ENCODE measurements around the gene RPS19. TPM values are rescaled to one million over a fixed set of nuclear protein-coding genes. Genes with fewer than 3 reads are reported as not detected.

Gene RPS19
- total RNA-seq, 4 donors from 2014 or later: 673 to 1,241 (median 970) TPM

DNA sequence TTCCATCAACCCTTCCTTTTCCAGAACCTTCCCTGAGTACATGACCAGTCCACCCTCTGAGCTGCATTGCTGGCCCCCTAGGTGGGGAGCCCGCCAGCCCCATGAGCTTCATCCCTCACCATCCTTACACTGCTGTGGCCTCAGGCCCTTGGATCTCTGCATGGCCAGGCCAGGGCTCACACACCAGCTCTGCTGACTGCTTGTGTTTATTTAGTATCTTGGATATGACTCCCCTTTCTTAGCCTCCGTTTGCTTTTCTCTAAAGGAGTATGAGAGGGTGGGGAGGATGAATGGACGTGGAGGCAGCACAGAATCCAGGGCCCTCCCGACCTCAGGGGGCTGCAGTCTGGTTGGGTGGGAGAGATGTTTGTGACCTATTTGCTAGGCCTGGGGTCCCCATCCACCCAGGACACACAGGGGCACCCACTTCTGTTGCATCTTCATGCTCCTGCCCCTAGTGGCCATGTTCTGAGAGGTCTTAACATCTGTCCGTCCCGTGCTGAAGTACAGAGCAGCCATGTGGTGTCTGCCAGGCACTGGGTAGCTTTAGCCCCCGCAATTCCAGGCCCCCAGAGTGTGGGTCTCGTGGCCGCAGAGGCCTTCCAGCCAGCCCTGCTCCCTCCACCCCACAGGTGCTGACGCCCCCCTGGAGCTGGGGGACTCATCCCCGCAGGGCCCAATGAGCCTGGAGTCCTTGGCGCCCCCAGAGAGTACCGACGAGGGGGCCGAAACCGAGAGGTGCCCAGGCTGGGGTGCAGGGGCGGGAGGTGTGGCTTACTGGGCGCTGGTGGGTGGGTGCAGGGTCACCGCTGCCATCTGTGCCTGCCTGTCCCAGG lies 35.9 kb downstream of the RPS19 start:
- H3K36me3 ChIP-seq: peaks cover 0 to 95% of the 10 kb centered on the region in 2 donors
- H3K4me3 ChIP-seq: no peak overlapping the region
- ATAC-seq: peak; percentile 16
- 74% methylated on average over 2 to 7 of the region's 19 CpGs for WGBS, 2 donors (ENCODE audit: low coverage in 1 of 2)
- no peaks in the 10 kb centered on the region for H3K9me3 ChIP-seq
- TF ChIP-seq, protein P1, sequence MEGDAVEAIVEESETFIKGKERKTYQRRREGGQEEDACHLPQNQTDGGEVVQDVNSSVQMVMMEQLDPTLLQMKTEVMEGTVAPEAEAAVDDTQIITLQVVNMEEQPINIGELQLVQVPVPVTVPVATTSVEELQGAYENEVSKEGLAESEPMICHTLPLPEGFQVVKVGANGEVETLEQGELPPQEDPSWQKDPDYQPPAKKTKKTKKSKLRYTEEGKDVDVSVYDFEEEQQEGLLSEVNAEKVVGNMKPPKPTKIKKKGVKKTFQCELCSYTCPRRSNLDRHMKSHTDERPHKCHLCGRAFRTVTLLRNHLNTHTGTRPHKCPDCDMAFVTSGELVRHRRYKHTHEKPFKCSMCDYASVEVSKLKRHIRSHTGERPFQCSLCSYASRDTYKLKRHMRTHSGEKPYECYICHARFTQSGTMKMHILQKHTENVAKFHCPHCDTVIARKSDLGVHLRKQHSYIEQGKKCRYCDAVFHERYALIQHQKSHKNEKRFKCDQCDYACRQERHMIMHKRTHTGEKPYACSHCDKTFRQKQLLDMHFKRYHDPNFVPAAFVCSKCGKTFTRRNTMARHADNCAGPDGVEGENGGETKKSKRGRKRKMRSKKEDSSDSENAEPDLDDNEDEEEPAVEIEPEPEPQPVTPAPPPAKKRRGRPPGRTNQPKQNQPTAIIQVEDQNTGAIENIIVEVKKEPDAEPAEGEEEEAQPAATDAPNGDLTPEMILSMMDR (IDR thresholded peaks at IDR 0.05): no peak
- no peaks in the 10 kb centered on the region for H3K4me1 ChIP-seq
- H3K27me3 ChIP-seq: no peaks in the 10 kb centered on the region
- H3K27ac ChIP-seq: no peak overlapping the region

DNA sequence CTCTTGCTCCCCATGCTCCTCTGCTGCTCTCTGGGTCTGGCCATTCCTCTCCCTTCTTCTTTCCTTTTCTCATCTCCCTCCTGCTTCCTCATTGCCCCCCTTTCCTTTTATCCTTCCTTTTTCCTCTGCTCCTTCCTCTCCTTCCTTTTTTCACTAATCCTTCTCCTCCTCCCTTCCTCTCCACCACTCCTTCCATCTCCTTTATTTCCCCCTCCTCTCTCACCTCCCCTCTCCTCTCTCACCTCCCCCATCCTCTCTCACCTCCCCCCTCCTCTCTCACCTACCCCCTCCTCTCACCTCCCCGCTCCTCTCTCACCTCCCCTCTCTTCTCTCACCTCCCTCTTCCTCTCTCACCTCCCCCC lies 36.5 kb downstream of the RPS19 start:
- no peak for ATAC-seq
- no peak for TF ChIP-seq POLR2AphosphoS5 (IDR thresholded peaks at IDR 0.05)
- TF ChIP-seq POLR2A (IDR thresholded peaks at IDR 0.05): no peak
- TF ChIP-seq, protein P1 (IDR thresholded peaks at IDR 0.05): no peak
- TF ChIP-seq EP300 (IDR thresholded peaks at IDR 0.05): no peak
- peaks cover 0 to 95% of the 10 kb centered on the region in 2 donors for H3K36me3 ChIP-seq
- no peaks in the 10 kb centered on the region for H3K4me1 ChIP-seq
- H3K27ac ChIP-seq: no peak overlapping the region
- no peak overlapping the region for H3K4me3 ChIP-seq
- no CpG with 5 or more reads among the region's 1 CpG for WGBS, 2 donors (ENCODE audit: low coverage in 1 of 2)
- H3K9me3 ChIP-seq: no peaks in the 10 kb centered on the region
- H3K27me3 ChIP-seq: no peaks in the 10 kb centered on the region

- no peak overlapping the region for H3K27ac ChIP-seq
- no peak for TF ChIP-seq EP300 (IDR thresholded peaks at IDR 0.05)
- no peak for TF ChIP-seq POLR2A (IDR thresholded peaks at IDR 0.05)
- no peak overlapping the region for H3K4me3 ChIP-seq
- H3K4me1 ChIP-seq: no peaks in the 10 kb centered on the region
- WGBS, 2 donors (ENCODE audit: low coverage in 1 of 2): no CpG with 5 or more reads among the region's 3 CpGs
- H3K27me3 ChIP-seq: no peaks in the 10 kb centered on the region
- no peaks in the 10 kb centered on the region for H3K9me3 ChIP-seq
- peaks cover 0 to 95% of the 10 kb centered on the region in 2 donors for H3K36me3 ChIP-seq
- no peak for ATAC-seq
Observed at GRCh38 chr19:41897181-41897580, 37.1 kb downstream of the RPS19 start.

DNA sequence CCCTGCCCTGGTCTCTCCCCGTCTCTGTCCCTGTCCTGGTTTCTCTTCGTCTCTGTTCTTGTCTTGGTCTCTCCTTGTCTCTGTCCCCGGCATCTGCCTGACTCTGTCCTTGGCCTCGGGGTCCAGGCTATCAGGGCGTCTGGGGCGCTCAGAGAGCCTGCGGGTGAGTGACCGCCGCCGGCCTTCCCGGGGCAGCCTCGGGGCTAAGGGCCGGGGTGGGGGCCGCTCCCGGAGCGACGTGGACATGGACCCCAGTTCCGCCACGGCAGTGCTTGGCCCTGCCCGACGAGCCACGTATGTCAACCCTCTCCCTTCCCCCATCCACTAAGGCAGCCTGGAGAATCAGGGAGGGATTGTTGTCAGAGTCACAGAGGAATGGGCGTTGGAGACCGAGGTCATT lies 37.8 kb downstream of the RPS19 start:
- Histone ChIP-seq H3K4me1 (no peaks in the 10 kb centered on the region), H3K4me3 (no peak overlapping the region), H3K9me3 (no peaks in the 10 kb centered on the region), H3K27ac (no peak overlapping the region), H3K27me3 (no peaks in the 10 kb centered on the region), H3K36me3 (peaks cover 0 to 95% of the 10 kb centered on the region in 2 donors)
- ATAC-seq: no peak
- WGBS, 2 donors (ENCODE audit: low coverage in 1 of 2): 84% methylated on average over 3 of the region's 24 CpGs; no CpG with 5 or more reads in 1 of the 2 donors
- TF ChIP-seq, protein P1 (IDR thresholded peaks at IDR 0.05): no peak
- TF ChIP-seq POLR2AphosphoS5 (IDR thresholded peaks at IDR 0.05) (no peak), EP300 (IDR thresholded peaks at IDR 0.05) (no peak), POLR2A (IDR thresholded peaks at IDR 0.05) (no peak)

GRCh38 chr19:41898235-41898634 lies 38.2 kb downstream of the RPS19 start:
- H3K4me1 ChIP-seq: no peaks in the 10 kb centered on the region
- TF ChIP-seq, protein P1 (IDR thresholded peaks at IDR 0.05): no peak
- TF ChIP-seq EP300 (IDR thresholded peaks at IDR 0.05) (no peak), POLR2AphosphoS5 (IDR thresholded peaks at IDR 0.05) (no peak), POLR2A (IDR thresholded peaks at IDR 0.05) (no peak)
- no peak overlapping the region for H3K27ac ChIP-seq
- H3K36me3 ChIP-seq: peaks cover 0 to 96% of the 10 kb centered on the region in 2 donors
- H3K27me3 ChIP-seq: no peaks in the 10 kb centered on the region
- no CpG with 5 or more reads among the region's 15 CpGs for WGBS, 2 donors (ENCODE audit: low coverage in 1 of 2)
- ATAC-seq: no peak
- H3K4me3 ChIP-seq: no peak overlapping the region
- H3K9me3 ChIP-seq: no peaks in the 10 kb centered on the region
